ENCODE measurements around the gene SLC27A5. TPM values are rescaled to one million over a fixed set of nuclear protein-coding genes. Genes with fewer than 3 reads are reported as not detected.
"Not testable (repeated sequence)": the region's sequence is repeated elsewhere in the genome, so short reads cannot be mapped to it uniquely, and the experiment has no call there.

SLC27A5 gene
- total RNA-seq, 1 donor, result 3.0 TPM

GRCh38 chr19:58514564-58515022 is 2.8 kb upstream of the SLC27A5 start:
- peak overlapping the region; percentile 50 for H3K4me3 ChIP-seq (ENCODE audit: low read depth, low read length)
- DNase-seq (ENCODE audit: low read depth), result no peak
- TF ChIP-seq CTCF (IDR thresholded peaks at IDR 0.05; ENCODE audit: insufficient read depth, low read depth, low read length), result no peak

GRCh38 chr19:58513694-58514563 is 2.1 kb upstream of the SLC27A5 start:
- DNase-seq (ENCODE audit: low read depth), result peak; percentile 83
- H3K4me3 ChIP-seq (ENCODE audit: low read depth, low read length), result peak overlapping the region; percentile 50
- peak; percentile 68 for TF ChIP-seq CTCF (IDR thresholded peaks at IDR 0.05; ENCODE audit: insufficient read depth, low read depth, low read length)

GRCh38 chr19:58513213-58513693 is 1.5 kb upstream of the SLC27A5 start:
- no peak for DNase-seq (ENCODE audit: low read depth)
- no peak for TF ChIP-seq CTCF (IDR thresholded peaks at IDR 0.05; ENCODE audit: insufficient read depth, low read depth, low read length)
- H3K4me3 ChIP-seq (ENCODE audit: low read depth, low read length), result no peak overlapping the region

- H3K4me3 ChIP-seq (ENCODE audit: low read depth, low read length), result no peak overlapping the region
- no peak for DNase-seq (ENCODE audit: low read depth)
- TF ChIP-seq CTCF (IDR thresholded peaks at IDR 0.05; ENCODE audit: insufficient read depth, low read depth, low read length), result no peak
Observed at GRCh38 chr19:58510084-58510862, 1.5 kb downstream of the SLC27A5 start.

GRCh38 chr19:58509731-58510083 is 2.1 kb downstream of the SLC27A5 start:
- DNase-seq (ENCODE audit: low read depth), result no peak
- H3K4me3 ChIP-seq (ENCODE audit: low read depth, low read length), result no peak overlapping the region
- TF ChIP-seq CTCF (IDR thresholded peaks at IDR 0.05; ENCODE audit: insufficient read depth, low read depth, low read length), result no peak

GRCh38 chr19:58507602-58508223 is 4.1 kb downstream of the SLC27A5 start:
- not testable (repeated sequence) for DNase-seq (ENCODE audit: low read depth); H3K4me3 ChIP-seq (ENCODE audit: low read depth, low read length)

- peak overlapping the region; percentile 74 for H3K4me3 ChIP-seq (ENCODE audit: low read depth, low read length)
- no peak for TF ChIP-seq CTCF (IDR thresholded peaks at IDR 0.05; ENCODE audit: insufficient read depth, low read depth, low read length)
- DNase-seq (ENCODE audit: low read depth), result no peak
Observed at GRCh38 chr19:58500242-58500641, 11.6 kb downstream of the SLC27A5 start.

Measured in fibroblast of villous mesenchyme (primary cell).